HEK293 (cell line): ENCODE measurements around the gene GRIPAP1.

Source experiments
- YY1 ChIP-seq: fragments of 450-650 bp; formaldehyde crosslinking; IDR thresholded peaks from 2 replicates; pipeline ENCODE4 v1.5.1; 2018; ENCODE audit warnings: missing biosample characterization, missing genetic modification characterization
- ZNF670 ChIP-seq: fragments of 450-650 bp; formaldehyde crosslinking; IDR thresholded peaks from 2 replicates; pipeline ENCODE4 v1.5.1; 2016; ENCODE audit warnings: missing biosample characterization, missing genetic modification characterization, low read depth
- TF ChIP-seq, protein P1 (sequence below): sonication (generic); formaldehyde crosslinking; IDR thresholded peaks from 2 replicates; pipeline ENCODE4 v1.8.1; 2022; ENCODE audit warnings: mild to moderate bottlenecking, moderate library complexity, missing genetic modification reagents
- TF ChIP-seq, protein P2 (sequence below): fragments of 450-650 bp; formaldehyde crosslinking; IDR thresholded peaks from 2 replicates; pipeline ENCODE4 v1.5.1; 2017; ENCODE audit warnings: missing biosample characterization, mild to moderate bottlenecking, missing genetic modification characterization, moderate library complexity
- TF ChIP-seq, protein P3 (sequence below): fragments of 450-650 bp; formaldehyde crosslinking; IDR thresholded peaks from 2 replicates; pipeline ENCODE4 v1.5.1; 2016; ENCODE audit warnings: missing biosample characterization, missing genetic modification characterization

DNA sequence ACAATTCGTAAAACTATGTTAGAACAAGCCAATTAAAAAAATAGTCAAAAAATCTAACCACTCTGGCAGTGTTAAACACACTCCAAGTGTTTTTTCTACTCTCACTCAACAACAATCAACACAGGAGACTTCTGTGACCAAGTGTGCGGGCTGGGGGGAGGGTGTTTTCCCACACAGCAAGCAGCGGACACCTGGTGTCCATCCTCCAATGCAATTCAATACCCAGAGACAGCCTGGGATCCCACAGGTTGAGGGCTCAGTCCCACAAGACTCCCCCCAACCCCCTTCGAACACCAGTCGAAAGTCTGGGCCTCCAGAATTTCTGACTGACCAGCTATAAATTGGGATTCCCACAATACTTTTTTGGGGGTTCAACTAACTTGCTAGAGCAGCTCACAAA, 74.9 kb downstream of the GRIPAP1 start:
- TF ChIP-seq, protein P1, sequence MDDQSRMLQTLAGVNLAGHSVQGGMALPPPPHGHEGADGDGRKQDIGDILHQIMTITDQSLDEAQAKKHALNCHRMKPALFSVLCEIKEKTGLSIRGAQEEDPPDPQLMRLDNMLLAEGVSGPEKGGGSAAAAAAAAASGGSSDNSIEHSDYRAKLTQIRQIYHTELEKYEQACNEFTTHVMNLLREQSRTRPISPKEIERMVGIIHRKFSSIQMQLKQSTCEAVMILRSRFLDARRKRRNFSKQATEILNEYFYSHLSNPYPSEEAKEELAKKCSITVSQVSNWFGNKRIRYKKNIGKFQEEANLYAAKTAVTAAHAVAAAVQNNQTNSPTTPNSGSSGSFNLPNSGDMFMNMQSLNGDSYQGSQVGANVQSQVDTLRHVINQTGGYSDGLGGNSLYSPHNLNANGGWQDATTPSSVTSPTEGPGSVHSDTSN: no peak
- TF ChIP-seq, protein P2, sequence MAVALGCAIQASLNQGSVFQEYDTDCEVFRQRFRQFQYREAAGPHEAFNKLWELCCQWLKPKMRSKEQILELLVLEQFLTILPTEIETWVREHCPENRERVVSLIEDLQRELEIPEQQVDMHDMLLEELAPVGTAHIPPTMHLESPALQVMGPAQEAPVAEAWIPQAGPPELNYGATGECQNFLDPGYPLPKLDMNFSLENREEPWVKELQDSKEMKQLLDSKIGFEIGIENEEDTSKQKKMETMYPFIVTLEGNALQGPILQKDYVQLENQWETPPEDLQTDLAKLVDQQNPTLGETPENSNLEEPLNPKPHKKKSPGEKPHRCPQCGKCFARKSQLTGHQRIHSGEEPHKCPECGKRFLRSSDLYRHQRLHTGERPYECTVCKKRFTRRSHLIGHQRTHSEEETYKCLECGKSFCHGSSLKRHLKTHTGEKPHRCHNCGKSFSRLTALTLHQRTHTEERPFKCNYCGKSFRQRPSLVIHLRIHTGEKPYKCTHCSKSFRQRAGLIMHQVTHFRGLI (tag by site-specific recombination): no peak
- TF ChIP-seq, protein P3, sequence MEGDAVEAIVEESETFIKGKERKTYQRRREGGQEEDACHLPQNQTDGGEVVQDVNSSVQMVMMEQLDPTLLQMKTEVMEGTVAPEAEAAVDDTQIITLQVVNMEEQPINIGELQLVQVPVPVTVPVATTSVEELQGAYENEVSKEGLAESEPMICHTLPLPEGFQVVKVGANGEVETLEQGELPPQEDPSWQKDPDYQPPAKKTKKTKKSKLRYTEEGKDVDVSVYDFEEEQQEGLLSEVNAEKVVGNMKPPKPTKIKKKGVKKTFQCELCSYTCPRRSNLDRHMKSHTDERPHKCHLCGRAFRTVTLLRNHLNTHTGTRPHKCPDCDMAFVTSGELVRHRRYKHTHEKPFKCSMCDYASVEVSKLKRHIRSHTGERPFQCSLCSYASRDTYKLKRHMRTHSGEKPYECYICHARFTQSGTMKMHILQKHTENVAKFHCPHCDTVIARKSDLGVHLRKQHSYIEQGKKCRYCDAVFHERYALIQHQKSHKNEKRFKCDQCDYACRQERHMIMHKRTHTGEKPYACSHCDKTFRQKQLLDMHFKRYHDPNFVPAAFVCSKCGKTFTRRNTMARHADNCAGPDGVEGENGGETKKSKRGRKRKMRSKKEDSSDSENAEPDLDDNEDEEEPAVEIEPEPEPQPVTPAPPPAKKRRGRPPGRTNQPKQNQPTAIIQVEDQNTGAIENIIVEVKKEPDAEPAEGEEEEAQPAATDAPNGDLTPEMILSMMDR: no peak
- TF ChIP-seq YY1: no peak
- TF ChIP-seq ZNF670 (tag by site-specific recombination): no peak
